Heart right ventricle (tissue), 16 donors: ENCODE data around the gene ZNF644. TPM values are rescaled to one million over a fixed set of nuclear protein-coding genes. Genes with fewer than 3 reads are reported as not detected.

Experiments used
- ATAC-seq, 8 donors: fragments of 200-7000 bp; cut with Tn5 transposase; one replicate each; pipeline ENCODE4 v1.9.1; 2020; ENCODE audit warnings: mild to moderate bottlenecking in 8 of 8, moderate library complexity in 8 of 8, moderate number of reproducible peaks in 1 of 8
- DNase-seq, 2 donors: peaks; one replicate each; pipeline ENCODE4 v3.0.0-alpha.2; 2020
- H3K27ac ChIP-seq, 10 donors: fragments of 200-600 bp; sonication (generic) in 2 of 10; one replicate each; pipeline versions ENCODE4 v1.5.0 to v1.8.0; 2020 to 2022; ENCODE audit warnings: mild to moderate bottlenecking in 3 of 10
- H3K27me3 ChIP-seq, 7 donors: fragments of 200-600 bp; one replicate each; pipeline ENCODE4 v1.8.0; 2021 to 2022; ENCODE audit warnings: mild to moderate bottlenecking in 2 of 7
- H3K36me3 ChIP-seq, 9 donors: fragments of 200-600 bp; sonication (generic) in 1 of 9; one replicate each; pipeline versions ENCODE4 v1.5.0 to v1.8.0; 2020 to 2022; ENCODE audit warnings: mild to moderate bottlenecking in 2 of 9
- H3K4me1 ChIP-seq, 9 donors: fragments of 200-600 bp; sonication (generic) in 1 of 9; one replicate each; pipeline versions ENCODE4 v1.5.0 to v1.8.0; 2020 to 2022; ENCODE audit warnings: mild to moderate bottlenecking in 4 of 9
- H3K4me3 ChIP-seq, 10 donors: fragments of 200-600 bp; sonication (generic) in 2 of 10; one replicate each; pipeline versions ENCODE4 v1.5.0 to v1.8.0; 2020 to 2022; ENCODE audit warnings: mild to moderate bottlenecking in 7 of 10, moderate library complexity in 2 of 10
- H3K9me3 ChIP-seq, 11 donors: fragments of 200-600 bp in 10 of 11; sonication (generic) in 2 of 11; one replicate each; pipeline versions ENCODE4 v1.5.0 to v1.8.0; 2013 to 2022; ENCODE audit warnings: mild to moderate bottlenecking in 2 of 11, control low read depth in 1 of 11, moderate library complexity in 1 of 11
- WGBS, 2 donors: extraction: QIAGEN DNeasy Blood & Tissue Kit; methylation state at CpG; one replicate each; pipeline ENCODE4 v1.1.7; 2013; ENCODE audit warnings: inconsistent platforms in 1 of 2; 5-methylcytosine and 5-hydroxymethylcytosine counted together
- intact Hi-C, 10 donors: fragments of 100-400 bp; cut with DNase I; formaldehyde crosslinking; loops; one replicate each; pipeline versions ENCODE4 v1.11.1 to v1.14.2; 2022
- polyA plus RNA-seq, 2 donors: library from polyadenylated mRNA; stranded (reverse); fragments of 200-250 nt; gene quantifications; one replicate each; pipeline ENCODE4 v1.2.3, GENCODE V29; 2013
- total RNA-seq, 10 donors: library from RNA; stranded (reverse); fragmentation: NEBNext Ultra II Directional in 3 of 10; extraction: Animal tissue kit (Norgen Biotek cat#: 25700) in 3 of 10; gene quantifications; one replicate each; pipeline versions ENCODE4 v1.2.1 to v1.2.4, GENCODE V29; 2021 to 2023
- TF ChIP-seq, protein P1 (sequence below), 9 donors: fragments of 200-600 bp; sonication (generic) in 2 of 9; IDR thresholded peaks; one replicate each; pipeline versions ENCODE4 v1.5.0 to v1.8.0; 2021 to 2022; ENCODE audit warnings: antibody characterized with exemption in 9 of 9, mild to moderate bottlenecking in 5 of 9, moderate library complexity in 1 of 9
- donor health status: Arrhythmogenic right ventricular cardiomyopathy.
- donor health status: ischemic (EF 13 %, LVEDD 7.1; RV severe dilation, severe dysfunction).
- donor health status: healthy with polysubstance abuse.
- donor health status: DM: no; HTN: yes; CAD: no.
- donor health status: DM: no; HTN: no; CAD: no.
- donor health status: ischemic (EF 25% LVEDD 6.9; RV normal size, moderate dysfunction).
- donor health status: ischemic (EF 25% LVEDD 5.7; RV mildly dilated, moderate dysfunction).
- donor health status: healthy.
- donor health status: DM: yes; HTN: yes; CAD: no.
- donor health status: Ischemic cardiomyopathy.
- donor health status: ischemic (EF 35%, LVEDD 5.7; RV mildly dilated, moderate dysfunction).
- donor health status: nonischemic (EF 11% LVEDD 7.7; RV severe dilation, severe dysfunction).
- donor health status: DM: yes; HTN: yes; CAD: no.
- donor health status: PGD.
- donor health status: ischemic (EF 29% LVEDD 5.4; RV normal size, mild dysfunction).
- donor health status: nonischemic (EF 23%, LVEDD 6.1; RV moderate dilation, normal function).

ZNF644 gene
- total and polyA plus RNA-seq, 12 donors, result 10.7 to 48.0 (median 33.6) TPM

DNA sequence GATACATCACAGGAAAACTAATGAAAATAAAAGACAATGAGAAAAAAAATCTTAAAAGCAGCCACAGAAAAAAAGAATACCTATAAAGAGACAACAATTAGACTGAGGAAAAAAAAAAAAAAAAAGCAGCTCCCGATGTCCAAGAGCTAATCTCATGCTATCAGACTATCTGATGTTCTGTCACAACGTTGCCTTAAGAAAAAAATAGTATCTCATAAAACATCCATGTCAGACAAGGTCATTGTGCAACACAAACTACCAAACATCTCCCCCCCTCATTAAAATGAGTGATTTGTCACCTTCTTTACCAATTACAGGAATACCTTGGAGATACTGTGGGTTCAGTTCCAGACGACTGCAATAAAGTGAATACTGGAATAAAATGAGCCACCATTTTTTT, 68.9 kb downstream of the ZNF644 start:
- Histone ChIP-seq H3K4me3 (no peak overlapping the region), H3K4me1 (peaks cover 0 to 39% (median 7%) of the 10 kb centered on the region in 9 donors), H3K27ac (no peak overlapping the region), H3K27me3 (no peaks in the 10 kb centered on the region), H3K9me3 (peaks cover 0 to 4% (median 0%) of the 10 kb centered on the region in 11 donors), H3K36me3 (peaks cover 0 to 15% (median 0%) of the 10 kb centered on the region in 9 donors)
- intact Hi-C loops, result no loop called here
- DNase-seq (no peak), ATAC-seq (no peak)
- WGBS, 2 donors, result 62 to 71% methylated on average over 3 of the region's 3 CpGs
- TF ChIP-seq, protein P1, sequence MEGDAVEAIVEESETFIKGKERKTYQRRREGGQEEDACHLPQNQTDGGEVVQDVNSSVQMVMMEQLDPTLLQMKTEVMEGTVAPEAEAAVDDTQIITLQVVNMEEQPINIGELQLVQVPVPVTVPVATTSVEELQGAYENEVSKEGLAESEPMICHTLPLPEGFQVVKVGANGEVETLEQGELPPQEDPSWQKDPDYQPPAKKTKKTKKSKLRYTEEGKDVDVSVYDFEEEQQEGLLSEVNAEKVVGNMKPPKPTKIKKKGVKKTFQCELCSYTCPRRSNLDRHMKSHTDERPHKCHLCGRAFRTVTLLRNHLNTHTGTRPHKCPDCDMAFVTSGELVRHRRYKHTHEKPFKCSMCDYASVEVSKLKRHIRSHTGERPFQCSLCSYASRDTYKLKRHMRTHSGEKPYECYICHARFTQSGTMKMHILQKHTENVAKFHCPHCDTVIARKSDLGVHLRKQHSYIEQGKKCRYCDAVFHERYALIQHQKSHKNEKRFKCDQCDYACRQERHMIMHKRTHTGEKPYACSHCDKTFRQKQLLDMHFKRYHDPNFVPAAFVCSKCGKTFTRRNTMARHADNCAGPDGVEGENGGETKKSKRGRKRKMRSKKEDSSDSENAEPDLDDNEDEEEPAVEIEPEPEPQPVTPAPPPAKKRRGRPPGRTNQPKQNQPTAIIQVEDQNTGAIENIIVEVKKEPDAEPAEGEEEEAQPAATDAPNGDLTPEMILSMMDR (IDR thresholded peaks at IDR 0.05), result no peak

GRCh38 chr1:90951009-90951408, 70.8 kb downstream of the ZNF644 start:
- no peak for DNase-seq
- 80 to 81% methylated on average over 2 of the region's 2 CpGs for WGBS, 2 donors
- peaks cover 0 to 11% (median 0%) of the 10 kb centered on the region in 9 donors for H3K36me3 ChIP-seq
- H3K4me1 ChIP-seq, result peaks cover 0 to 41% (median 13%) of the 10 kb centered on the region in 9 donors
- no peak overlapping the region for H3K27ac ChIP-seq
- intact Hi-C loops, result no loop called here
- H3K27me3 ChIP-seq, result no peaks in the 10 kb centered on the region
- H3K9me3 ChIP-seq, result peaks cover 0 to 4% (median 0%) of the 10 kb centered on the region in 11 donors
- TF ChIP-seq, protein P1 (IDR thresholded peaks at IDR 0.05), result no peak
- no peak overlapping the region for H3K4me3 ChIP-seq
- ATAC-seq, result no peak

DNA sequence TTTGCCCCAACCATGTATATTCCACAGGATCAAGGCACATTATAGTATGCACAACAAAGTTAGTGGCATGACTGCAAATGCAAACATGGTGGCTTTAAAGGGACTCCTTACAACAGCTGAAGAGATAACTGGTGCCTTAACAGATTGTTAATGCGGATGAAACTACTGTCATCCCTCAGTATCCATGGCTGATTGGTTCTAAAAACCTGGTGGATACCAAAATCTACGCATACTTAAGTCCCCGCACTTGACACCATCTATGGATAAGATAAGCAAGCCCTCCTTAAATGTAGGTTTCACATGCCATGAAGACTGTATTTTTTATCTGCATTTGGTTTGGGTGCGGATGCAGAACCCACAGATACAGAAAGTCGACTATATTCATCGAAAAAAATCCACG, 73.5 kb downstream of the ZNF644 start:
- Histone ChIP-seq H3K4me1 (peaks cover 0 to 50% (median 15%) of the 10 kb centered on the region in 9 donors), H3K9me3 (no peaks in the 10 kb centered on the region), H3K36me3 (peaks cover 0 to 5% (median 0%) of the 10 kb centered on the region in 9 donors), H3K4me3 (no peak overlapping the region), H3K27ac (no peak overlapping the region), H3K27me3 (no peaks in the 10 kb centered on the region)
- intact Hi-C loops, result no loop called here
- TF ChIP-seq, protein P1 (IDR thresholded peaks at IDR 0.05), result no peak
- ATAC-seq (no peak), DNase-seq (no peak)
- WGBS, 2 donors, result 94 to 96% methylated on average over 7 of the region's 7 CpGs

DNA sequence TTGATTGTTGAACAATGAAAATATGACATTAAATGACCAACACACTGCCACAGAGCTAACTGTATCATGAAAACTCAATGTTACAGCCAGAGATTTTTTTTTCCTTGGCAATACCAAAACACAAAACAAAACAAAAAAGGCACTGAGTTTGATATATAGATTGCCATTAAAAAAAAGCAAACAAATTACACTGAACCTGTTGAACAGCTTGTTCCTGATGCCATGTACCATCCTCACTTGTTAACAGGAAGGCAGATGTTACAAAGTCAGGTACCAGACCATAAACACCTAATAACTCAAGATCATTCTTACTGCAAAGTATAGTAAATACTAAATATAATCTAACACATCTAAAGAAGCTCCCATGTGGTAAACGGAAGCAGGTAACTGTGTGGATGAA, 75.2 kb downstream of the ZNF644 start:
- Histone ChIP-seq H3K36me3 (peaks cover 0 to 5% (median 0%) of the 10 kb centered on the region in 9 donors), H3K4me1 (peaks cover 0 to 45% (median 14%) of the 10 kb centered on the region in 9 donors), H3K27me3 (no peaks in the 10 kb centered on the region), H3K4me3 (no peak overlapping the region), H3K27ac (no peak overlapping the region), H3K9me3 (no peaks in the 10 kb centered on the region)
- DNase-seq, result no peak
- 81 to 86% methylated on average over 1 of the region's 1 CpG for WGBS, 2 donors
- intact Hi-C loops, result no loop called here
- TF ChIP-seq, protein P1 (IDR thresholded peaks at IDR 0.05), result no peak
- no peak for ATAC-seq
